ENCODE results near the gene ASXL2. TPM values are rescaled to one million over a fixed set of nuclear protein-coding genes. Genes with fewer than 3 reads are reported as not detected.

Gene ASXL2
- total RNA-seq, 1 experiment from 2014 or later, result 32.7 TPM

GRCh38 chr2:25885933-25886332 lies 7.6 kb upstream of the ASXL2 start:
- Histone ChIP-seq H3K4me1 (ENCODE audit: insufficient read depth, low read length) (no peaks in the 10 kb centered on the region), H3K18ac (ENCODE audit: insufficient read length, low read depth, low read length) (no peak overlapping the region), H2AFZ (ENCODE audit: low read length) (no peak overlapping the region), H3K4me2 (ENCODE audit: insufficient read depth, insufficient read length, low read length) (no peak overlapping the region), H3K79me2 (ENCODE audit: insufficient read depth, low read length) (no peaks in the 10 kb centered on the region), H2BK12ac (ENCODE audit: insufficient read length, low read depth, low read length) (no peak overlapping the region), H3K27me3 (ENCODE audit: insufficient read depth, low read length) (no peaks in the 10 kb centered on the region), H4K91ac (ENCODE audit: insufficient read length, low read depth, low read length) (no peak overlapping the region), H4K8ac (replicated peaks; ENCODE audit: insufficient read length, low read depth, low read length) (no peak overlapping the region), H3K9ac (ENCODE audit: extremely low read depth, insufficient read length, low read length) (no peak overlapping the region), H3T11ph (ENCODE audit: low read length) (no peak overlapping the region), H3K79me1 (ENCODE audit: insufficient read depth, low read depth, low read length, poor library complexity, severe bottlenecking) (no peaks in the 10 kb centered on the region), H2AK5ac (ENCODE audit: insufficient read length, low read length) (no peak overlapping the region), H3K14ac (ENCODE audit: insufficient read depth, low read length) (no peak overlapping the region), H3K9me3 (ENCODE audit: control insufficient read depth, low read depth, low read length) (no peaks in the 10 kb centered on the region), H3K23me2 (ENCODE audit: insufficient read length, low read depth, low read length, poor library complexity, severe bottlenecking) (no peaks in the 10 kb centered on the region), H2BK20ac (ENCODE audit: low read depth, low read length, poor library complexity, severe bottlenecking) (no peak overlapping the region), H2BK15ac (ENCODE audit: low read depth, low read length) (no peak overlapping the region), H4K5ac (ENCODE audit: insufficient read length, low read depth, low read length) (no peak overlapping the region), H4K20me1 (ENCODE audit: control insufficient read depth, insufficient read depth, insufficient read length) (no peaks in the 10 kb centered on the region), H3K27ac (ENCODE audit: insufficient read length, low read depth, low read length) (no peak overlapping the region), H2BK5ac (ENCODE audit: insufficient read length, low read length) (no peak overlapping the region), H2BK120ac (ENCODE audit: low read depth, low read length, poor library complexity, severe bottlenecking) (no peak overlapping the region), H3K23ac (ENCODE audit: insufficient read length, low read depth, low read length) (no peak overlapping the region), H3K4ac (ENCODE audit: low read depth, low read length) (no peak overlapping the region), H3K56ac (ENCODE audit: insufficient read length, low read depth, low read length) (no peak overlapping the region)
- Mint-ChIP-seq H3K4me1 (0 out of 4 replicates have a peak, but pooled peaks cover 0 to 1% of the 10 kb centered on the region in 2 experiments), H3K4me3 (no peak overlapping the region), H3K36me3 (ENCODE audit: insufficient read depth in 1 of 3, low read depth in 3 of 3) (no peaks in the 10 kb centered on the region), H3K27me3 (ENCODE audit: low read depth) (peaks cover 21% of the 10 kb centered on the region), H3K27ac (no peak overlapping the region), H3K9me3 (no peaks in the 10 kb centered on the region)
- no CpG with 5 or more reads among the region's 2 CpGs for WGBS (ENCODE audit: extremely low coverage, insufficient read length, low lambda C conversion rate)
- TF ChIP-seq CTCF (conservative IDR thresholded peaks at IDR 0.05), result no peak
- no peak for DNase-seq
